Motor neuron (in vitro differentiated cells): ENCODE results near the gene TAF1D. TPM values are rescaled to one million over a fixed set of nuclear protein-coding genes. Genes with fewer than 3 reads are reported as not detected.

ENCODE experiments used
- ATAC-seq, 8 experiments: fragments of 200-7000 bp; cut with Tn5 transposase; replicated peaks in 6 of 8; 2 replicates each; pipeline ENCODE4 v1.8.0; 2021; ENCODE audit warnings: mild to moderate bottlenecking in 8 of 8, moderate library complexity in 8 of 8
- H3K27ac ChIP-seq, 2 donors: fragments of 250-450 bp; sonication (Bioruptor Pico); 2 replicates each; pipeline ENCODE4 v1.9.0; 2021; ENCODE audit warnings: antibody characterized with exemption in 2 of 2, mild to moderate bottlenecking in 2 of 2, moderate library complexity in 1 of 2
- H3K4me1 ChIP-seq, 2 donors: fragments of 250-450 bp; sonication (Bioruptor Pico); replicated peaks in 1 of 2; 2 replicates each; pipeline ENCODE4 v1.6.1; 2021; ENCODE audit warnings: antibody characterized with exemption in 2 of 2, mild to moderate bottlenecking in 2 of 2, moderate library complexity in 1 of 2
- H3K4me3 ChIP-seq, 5 donors: fragments of 250-450 bp; sonication (Bioruptor Pico); 2 replicates each; pipeline ENCODE4 v1.9.0; 2021; ENCODE audit warnings: antibody characterized with exemption in 5 of 5, mild to moderate bottlenecking in 5 of 5, moderate library complexity in 4 of 5
- WGBS, 10 experiments: fragments of 450-650 bp; shearing (Covaris generic); methylation state at CpG; one replicate each; pipeline ENCODE4 v1.0.0; 2022; 5-methylcytosine and 5-hydroxymethylcytosine counted together
- in situ Hi-C, 9 experiments: fragments of 400-800 bp; cut with MboI; loops; one replicate each; pipeline ENCODE4 v1.15.0; 2021; ENCODE audit warnings: low sequenced_read_pairs in 9 of 9, low pct_unique_long_range_greater_than_20kb in 2 of 9; ENCODE audit not compliant: unreplicated experiment in 9 of 9
- total RNA-seq, 8 experiments: library from RNA; unstranded; fragments of 300-600 nt; gene quantifications; 2 replicates each; pipeline versions ENCODE4 v1.2.3 to v1.2.4, GENCODE V29; 2022

TAF1D gene
- total RNA-seq, 8 experiments from 2014 or later = 96.5 to 273 (median 145) TPM

- peak in 1 of 8 experiments; percentile 15 for ATAC-seq
- no peak overlapping the region for H3K4me3 ChIP-seq
- H3K4me1 ChIP-seq = no peaks in the 10 kb centered on the region
- 81 to 100% (median 90%) methylated on average over 1 to 5 of the region's 5 CpGs for WGBS, 10 experiments
- in situ Hi-C loops = no loop called here
- H3K27ac ChIP-seq = no peak overlapping the region
These were observed 10.9 kb downstream of the TAF1D start for GRCh38 chr11:93730108-93731107.

GRCh38 chr11:93729129-93729616 is 12.1 kb downstream of the TAF1D start:
- no peak overlapping the region for H3K27ac ChIP-seq
- in situ Hi-C loops = no loop called here
- ATAC-seq = peak in 1 of 8 experiments; percentile 32
- H3K4me3 ChIP-seq = no peak overlapping the region
- no peaks in the 10 kb centered on the region for H3K4me1 ChIP-seq
- 93 to 100% (median 100%) methylated on average over 1 to 5 of the region's 5 CpGs; no CpG with 5 or more reads in 2 of the 10 experiments for WGBS, 10 experiments

GRCh38 chr11:93728792-93729128 is 12.5 kb downstream of the TAF1D start:
- peak in 1 of 8 experiments; percentile 13 for ATAC-seq
- no peak overlapping the region for H3K4me3 ChIP-seq
- in situ Hi-C loops = no loop called here
- WGBS, 10 experiments = 71 to 100% (median 100%) methylated on average over 1 to 2 of the region's 2 CpGs; no CpG with 5 or more reads in 1 of the 10 experiments
- no peaks in the 10 kb centered on the region for H3K4me1 ChIP-seq
- no peak overlapping the region for H3K27ac ChIP-seq

- 0 to 93% (median 52%) methylated on average over 1 to 4 of the region's 4 CpGs for WGBS, 10 experiments
- peak in 3 of 8 experiments; percentile 5 to 19 (median 13) for ATAC-seq
- in situ Hi-C loops = no loop called here
- H3K27ac ChIP-seq = no peak overlapping the region
- H3K4me3 ChIP-seq = no peak overlapping the region
- H3K4me1 ChIP-seq = no peaks in the 10 kb centered on the region
These were observed 13.1 kb downstream of the TAF1D start for GRCh38 chr11:93727985-93728791.

GRCh38 chr11:93724089-93724488 is 17.2 kb downstream of the TAF1D start:
- in situ Hi-C loops = no loop called here
- ATAC-seq = no peak
- 83 to 100% (median 100%) methylated on average over 1 of the region's 1 CpG for WGBS, 10 experiments

GRCh38 chr11:93720522-93720921 is 20.8 kb downstream of the TAF1D start:
- in situ Hi-C loops = no loop called here
- no peak for ATAC-seq
- no peak overlapping the region for H3K27ac ChIP-seq
- WGBS, 10 experiments = 60 to 100% (median 91%) methylated on average over 1 to 7 of the region's 7 CpGs; no CpG with 5 or more reads in 1 of the 10 experiments
- H3K4me3 ChIP-seq = no peak overlapping the region
- no peaks in the 10 kb centered on the region for H3K4me1 ChIP-seq

More at GRCh38 chr11:93724089-93724488, 17.2 kb downstream of the TAF1D start:
- H3K4me1 ChIP-seq = no peaks in the 10 kb centered on the region
- H3K27ac ChIP-seq = no peak overlapping the region
- no peak overlapping the region for H3K4me3 ChIP-seq

GRCh38 chr11:93719310-93719709 is 22.0 kb downstream of the TAF1D start:
- no peak for ATAC-seq
- in situ Hi-C loops = no loop called here
- Histone ChIP-seq H3K27ac (no peak overlapping the region), H3K4me1 (no peaks in the 10 kb centered on the region), H3K4me3 (no peak overlapping the region)
- WGBS, 10 experiments = 88 to 100% (median 100%) methylated on average over 2 to 4 of the region's 4 CpGs; no CpG with 5 or more reads in 1 of the 10 experiments

- Histone ChIP-seq H3K4me3 (no peak overlapping the region), H3K27ac (no peak overlapping the region), H3K4me1 (no peaks in the 10 kb centered on the region)
- WGBS, 10 experiments = 60 to 100% (median 97%) methylated on average over 1 to 4 of the region's 4 CpGs
- in situ Hi-C loops = no loop called here
- ATAC-seq = no peak
These were observed 23.2 kb downstream of the TAF1D start for GRCh38 chr11:93718057-93718563.

GRCh38 chr11:93717501-93717900 is 23.8 kb downstream of the TAF1D start:
- no peak for ATAC-seq
- in situ Hi-C loops = no loop called here
- 100% methylated on average over 1 of the region's 1 CpG; no CpG with 5 or more reads in 5 of the 10 experiments for WGBS, 10 experiments
- no peak overlapping the region for H3K4me3 ChIP-seq
- no peaks in the 10 kb centered on the region for H3K4me1 ChIP-seq
- no peak overlapping the region for H3K27ac ChIP-seq

- ATAC-seq = no peak
- in situ Hi-C loops = no loop called here
- 71 to 100% (median 90%) methylated on average over 1 to 3 of the region's 4 CpGs; no CpG with 5 or more reads in 1 of the 10 experiments for WGBS, 10 experiments
These were observed 25.4 kb downstream of the TAF1D start for GRCh38 chr11:93715797-93716396.

GRCh38 chr11:93712678-93713077 is 28.6 kb downstream of the TAF1D start:
- H3K27ac ChIP-seq = no peak overlapping the region
- H3K4me3 ChIP-seq = no peak overlapping the region
- in situ Hi-C loops = no loop called here
- ATAC-seq = no peak
- H3K4me1 ChIP-seq = no peaks in the 10 kb centered on the region

More at GRCh38 chr11:93715797-93716396, 25.4 kb downstream of the TAF1D start:
- no peaks in the 10 kb centered on the region for H3K4me1 ChIP-seq
- H3K27ac ChIP-seq = no peak overlapping the region
- no peak overlapping the region for H3K4me3 ChIP-seq

GRCh38 chr11:93710239-93710638 is 31.1 kb downstream of the TAF1D start:
- no peak overlapping the region for H3K27ac ChIP-seq
- in situ Hi-C loops = no loop called here
- H3K4me1 ChIP-seq = no peaks in the 10 kb centered on the region
- WGBS, 10 experiments = 83 to 100% (median 100%) methylated on average over 1 of the region's 1 CpG; no CpG with 5 or more reads in 3 of the 10 experiments
- H3K4me3 ChIP-seq = no peak overlapping the region
- no peak for ATAC-seq
